Ureter (tissue), 1 donor: Measurements from ENCODE around the gene CTDNEP1. TPM values are rescaled to one million over a fixed set of nuclear protein-coding genes. Genes with fewer than 3 reads are reported as not detected.
A peak's percentile ranks its signal among the peaks of the same experiment; 100 is the strongest.

Experiments
- DNase-seq: peaks from one replicate; pipeline ENCODE4 v3.0.0-alpha.2; 2020; ENCODE audit warnings: low spot score
- total RNA-seq: library from RNA; stranded (reverse); gene quantifications from one replicate; pipeline ENCODE4 v1.2.4, GENCODE V29; 2023
- donor health status: DM: yes; HTN: yes; CAD: no.

The CTDNEP1 gene
- total RNA-seq, 1 donor from 2014 or later = 116 TPM

DNA sequence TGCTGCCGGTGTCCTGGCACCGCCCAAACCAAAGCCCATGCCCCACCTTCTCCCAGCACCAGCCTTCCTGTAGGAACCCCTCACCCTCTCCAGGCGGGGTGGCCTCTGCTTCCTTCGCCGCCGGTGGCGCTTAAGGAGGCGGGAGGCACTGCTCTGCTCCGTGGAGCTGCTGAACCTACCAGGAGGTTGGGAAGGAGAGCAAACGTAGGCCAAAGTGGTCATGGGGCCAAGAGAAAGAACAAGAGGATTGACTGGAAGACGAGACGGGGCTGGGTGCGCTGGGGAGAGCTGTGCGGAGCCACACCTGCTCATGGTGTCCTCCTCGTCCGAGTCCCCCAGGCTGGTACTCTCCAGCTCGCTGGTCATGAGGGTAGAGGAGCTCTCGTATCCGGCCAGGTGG, 22.0 kb downstream of the CTDNEP1 start:
- DNase-seq = no peak

GRCh38 chr17:7228920-7229319, 22.6 kb downstream of the CTDNEP1 start:
- no peak for DNase-seq

DNA sequence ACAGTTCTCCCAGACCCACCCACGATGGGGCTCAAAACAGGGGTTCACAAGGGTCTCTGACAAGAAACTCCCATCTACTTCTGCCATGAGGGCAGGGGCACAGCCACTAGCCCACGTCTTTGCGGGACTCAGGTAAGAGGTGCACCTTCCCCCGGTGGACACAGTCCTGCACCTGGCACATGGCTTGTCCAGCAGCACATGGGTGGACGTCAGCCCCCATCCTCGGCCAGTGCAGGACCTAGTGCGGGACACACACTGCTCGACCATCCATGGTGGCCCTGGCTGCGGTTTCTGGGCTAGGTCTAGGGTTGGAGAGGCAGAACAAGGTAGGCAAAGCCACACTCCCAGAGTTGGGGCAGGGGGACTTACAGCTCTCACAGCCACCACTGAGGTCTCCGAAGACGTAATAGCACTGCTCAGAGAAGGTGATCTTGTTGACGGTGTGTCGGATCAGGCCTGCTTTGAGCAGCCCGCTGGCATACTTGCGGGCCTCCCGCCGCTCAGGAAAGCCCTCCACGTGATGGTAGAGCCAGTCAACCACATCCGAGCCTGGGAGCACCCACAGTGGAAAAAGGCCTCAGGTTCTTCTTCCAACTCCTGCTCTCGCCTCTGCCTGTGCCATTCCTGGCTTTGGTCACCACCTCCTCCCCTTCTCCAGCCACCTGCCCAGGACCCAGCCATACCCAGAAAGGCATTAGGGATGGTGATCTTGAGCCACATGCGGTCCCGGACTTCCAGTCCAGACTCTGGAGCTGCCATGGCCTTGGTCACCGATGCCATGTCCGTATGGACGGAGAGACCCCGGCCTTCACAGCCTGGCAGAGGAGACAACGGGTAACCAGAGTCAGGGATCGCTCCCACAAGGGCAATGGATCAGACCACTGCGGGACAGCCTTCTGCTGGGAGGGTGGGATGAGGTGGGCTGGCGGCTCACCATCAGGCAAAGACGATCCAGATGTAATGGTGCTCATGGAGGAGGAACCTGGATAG, 24.5 kb downstream of the CTDNEP1 start:
- DNase-seq = no peak

DNA sequence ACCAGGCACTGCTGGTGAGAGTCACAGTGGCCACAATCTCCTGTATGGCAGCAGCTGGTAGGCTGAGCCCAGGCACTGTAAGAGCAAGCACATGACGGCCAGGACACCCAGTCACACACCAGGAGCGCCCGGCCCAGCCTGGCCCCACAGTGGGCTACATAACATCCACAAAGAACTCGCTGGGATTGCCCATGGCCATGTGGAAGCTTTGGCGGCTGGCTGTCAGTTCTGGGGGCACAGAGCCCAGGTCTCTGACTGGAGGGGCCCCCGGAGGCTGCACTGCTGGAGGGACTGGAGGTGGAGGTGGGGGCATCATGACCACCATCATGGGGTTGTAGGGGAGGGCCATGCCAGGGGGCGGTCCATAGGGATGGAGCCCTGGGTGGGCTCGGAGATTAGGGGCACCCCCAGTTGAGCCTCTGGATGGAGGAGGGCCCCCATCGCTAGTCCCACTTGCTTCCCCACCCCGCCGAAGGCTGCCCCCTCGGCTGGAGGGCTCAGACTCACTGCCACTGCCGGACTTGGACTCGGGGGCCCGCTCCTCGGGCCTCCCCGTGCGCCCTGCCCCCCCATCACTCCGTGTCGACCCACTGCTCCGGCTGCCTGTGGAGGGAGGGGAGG, 25.7 kb downstream of the CTDNEP1 start:
- DNase-seq = no peak

DNA sequence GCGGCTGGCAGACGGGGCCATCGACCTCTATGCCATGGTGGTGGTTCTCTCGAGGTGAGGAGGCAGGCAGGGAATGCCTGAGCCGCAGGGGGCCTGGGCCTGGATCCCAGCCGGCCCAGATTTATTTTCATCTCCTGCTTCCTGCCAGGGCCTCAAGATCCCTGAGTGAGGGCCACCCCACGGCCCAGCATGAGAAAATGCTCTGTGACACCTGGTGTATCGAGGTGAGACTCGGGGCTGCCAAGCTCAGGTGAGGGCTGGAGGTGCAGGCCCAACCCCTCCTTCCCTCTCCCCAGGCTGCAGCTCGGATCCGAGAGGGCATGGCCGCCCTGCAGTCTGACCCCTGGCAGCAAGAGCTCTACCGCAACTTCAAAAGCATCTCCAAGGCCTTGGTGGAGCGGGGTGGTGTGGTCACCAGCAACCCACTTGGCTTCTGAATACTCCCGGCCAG, 26.8 kb downstream of the CTDNEP1 start:
- no peak for DNase-seq

- DNase-seq = no peak
These were observed 27.4 kb downstream of the CTDNEP1 start for GRCh38 chr17:7224110-7224509.

DNA sequence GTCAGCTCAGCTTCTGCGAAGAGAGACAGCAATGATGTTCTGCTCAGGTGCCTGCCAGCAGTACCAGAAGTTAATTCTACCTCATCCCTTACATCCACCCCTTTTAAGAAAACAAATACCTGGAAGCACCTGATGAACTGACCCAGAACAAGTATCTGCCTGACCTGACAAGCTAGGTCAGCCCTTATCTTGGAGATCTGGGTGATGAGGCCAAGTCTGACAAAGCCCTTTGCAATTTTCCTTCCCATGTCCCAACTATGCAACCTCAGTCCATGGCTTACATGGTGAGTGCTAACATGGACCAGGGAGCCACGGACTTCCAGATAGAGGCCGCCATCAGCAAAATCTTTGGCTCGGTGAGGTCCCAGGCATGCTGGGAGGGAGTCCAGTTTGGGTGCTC, 28.2 kb downstream of the CTDNEP1 start:
- DNase-seq = no peak

DNA sequence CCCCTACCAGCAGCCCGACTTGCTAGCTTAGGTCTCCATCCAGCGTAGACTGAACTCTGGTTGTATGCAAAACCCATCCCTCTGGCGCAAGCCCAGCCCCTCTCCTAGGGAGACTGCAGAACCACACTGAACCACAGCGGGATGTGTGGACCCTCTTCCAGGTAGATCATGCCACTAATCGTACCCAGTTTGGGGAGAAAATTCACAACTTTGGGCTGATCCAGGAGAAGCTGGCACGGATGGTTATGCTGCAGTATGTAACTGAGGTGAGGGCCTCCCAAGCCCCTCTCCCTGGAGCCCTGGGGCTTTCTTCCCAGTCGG, 28.6 kb downstream of the CTDNEP1 start:
- DNase-seq = no peak

DNA sequence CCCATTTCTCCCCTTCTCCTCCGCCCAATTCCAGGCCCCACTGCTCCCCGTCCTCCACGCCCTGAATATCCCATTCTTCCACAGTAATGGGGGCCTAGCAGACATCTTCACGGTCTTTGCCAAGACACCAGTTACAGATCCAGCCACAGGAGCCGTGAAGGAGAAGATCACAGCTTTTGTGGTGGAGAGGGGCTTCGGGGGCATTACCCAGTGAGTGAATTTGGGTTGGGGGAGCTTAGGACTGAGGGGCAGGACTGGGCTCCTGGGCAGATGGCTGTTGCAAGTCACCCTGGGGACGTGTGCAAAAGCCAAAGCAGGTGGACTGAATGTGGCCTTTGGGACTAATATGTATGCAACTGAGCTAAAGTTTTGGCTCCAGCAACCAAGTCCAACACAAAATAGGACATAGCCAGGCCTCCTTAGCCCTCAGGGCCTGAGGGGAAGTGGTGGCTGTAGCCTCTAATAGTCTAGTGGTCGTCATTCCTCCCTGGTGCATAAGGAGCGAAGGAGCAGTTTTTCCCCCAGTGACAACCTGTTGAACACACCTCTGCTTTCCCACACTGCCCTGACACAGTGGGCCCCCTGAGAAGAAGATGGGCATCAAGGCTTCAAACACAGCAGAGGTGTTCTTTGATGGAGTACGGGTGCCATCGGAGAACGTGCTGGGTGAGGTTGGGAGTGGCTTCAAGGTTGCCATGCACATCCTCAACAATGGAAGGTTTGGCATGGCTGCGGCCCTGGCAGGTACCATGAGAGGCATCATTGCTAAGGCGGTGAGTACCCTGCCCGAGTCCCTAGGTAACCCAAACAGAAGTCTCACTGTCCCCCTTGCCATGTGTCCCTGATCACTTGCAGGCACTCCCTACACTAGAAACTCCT, 29.2 kb downstream of the CTDNEP1 start:
- no peak for DNase-seq

DNA sequence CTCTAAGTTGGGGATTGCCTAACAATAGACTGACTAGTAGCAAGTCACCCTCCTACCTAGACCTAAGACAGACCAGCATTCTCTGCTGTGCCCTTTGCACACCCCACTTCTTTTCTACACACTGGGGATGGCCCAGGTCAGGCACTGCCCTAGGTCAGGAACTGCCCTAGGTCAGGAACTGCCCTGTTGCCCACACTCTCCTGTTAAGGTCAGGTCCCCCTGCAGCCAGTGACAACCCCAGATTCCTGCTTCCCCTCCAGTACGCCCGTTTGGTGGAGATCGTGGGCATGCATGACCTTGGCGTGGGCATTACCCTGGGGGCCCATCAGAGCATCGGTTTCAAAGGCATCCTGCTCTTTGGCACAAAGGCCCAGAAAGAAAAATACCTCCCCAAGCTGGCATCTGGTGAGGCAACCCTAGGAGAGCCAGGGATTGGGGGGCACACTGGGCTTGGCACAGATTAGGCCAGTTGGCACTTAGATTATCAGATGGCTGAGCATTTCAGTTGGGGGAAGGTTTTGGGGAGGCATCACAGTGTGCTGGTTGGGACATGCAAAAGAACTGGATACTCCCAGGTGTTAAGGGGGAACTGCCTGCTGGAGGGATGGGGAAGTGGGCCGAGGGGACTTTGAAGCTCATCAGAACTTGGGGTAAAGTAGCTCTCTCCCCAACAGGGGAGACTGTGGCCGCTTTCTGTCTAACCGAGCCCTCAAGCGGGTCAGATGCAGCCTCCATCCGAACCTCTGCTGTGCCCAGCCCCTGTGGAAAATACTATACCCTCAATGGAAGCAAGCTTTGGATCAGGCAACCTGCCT, 30.0 kb downstream of the CTDNEP1 start:
- DNase-seq = no peak

- DNase-seq = no peak
These were observed 30.8 kb downstream of the CTDNEP1 start for GRCh38 chr17:7220593-7221277.

DNA sequence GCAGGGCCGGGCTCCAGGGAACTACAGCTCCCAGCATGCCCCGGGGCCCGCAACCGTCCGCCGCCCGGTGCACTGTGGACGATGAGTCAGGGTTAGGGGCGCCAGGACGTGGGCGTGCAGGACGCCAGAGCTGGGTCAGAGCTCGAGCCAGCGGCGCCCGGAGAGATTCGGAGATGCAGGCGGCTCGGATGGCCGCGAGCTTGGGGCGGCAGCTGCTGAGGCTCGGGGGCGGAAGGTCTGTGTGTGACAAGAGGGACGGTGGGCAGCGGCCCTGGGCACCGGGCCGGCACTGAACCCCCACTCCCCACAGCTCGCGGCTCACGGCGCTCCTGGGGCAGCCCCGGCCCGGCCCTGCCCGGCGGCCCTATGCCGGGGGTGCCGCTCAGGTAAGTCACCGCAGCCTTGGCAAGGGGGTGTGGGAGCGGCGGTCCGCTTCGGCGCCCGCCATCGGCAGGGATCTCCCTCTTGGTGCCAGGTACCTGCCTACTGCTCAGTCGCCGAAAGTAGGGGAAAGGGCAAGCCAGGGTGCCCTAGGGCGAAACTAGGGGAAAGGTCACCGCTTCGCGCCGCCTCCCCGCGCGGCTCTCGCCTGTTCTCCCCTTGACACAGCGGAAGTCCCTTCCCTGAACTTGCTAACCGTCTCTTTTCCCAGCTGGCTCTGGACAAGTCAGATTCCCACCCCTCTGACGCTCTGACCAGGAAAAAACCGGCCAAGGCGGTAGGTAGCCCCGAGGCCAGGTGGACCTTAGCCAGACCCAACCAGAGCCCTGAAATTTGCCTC, 31.5 kb downstream of the CTDNEP1 start, which contains the start of the genes ACADVL and DLG4:
Gene ACADVL (plus strand): TSS at position 127 of the 781 bp plus-strand sequence. CDS start 47 bp downstream, at position 174.
Gene DLG4 (minus strand): TSS at position 25 of the 781 bp plus-strand sequence.
- DNase-seq = peak; percentile 92

GRCh38 chr17:7219229-7219811, 32.2 kb downstream of the CTDNEP1 start:
- no peak for DNase-seq

GRCh38 chr17:7218758-7219157, 32.8 kb downstream of the CTDNEP1 start:
- DNase-seq = no peak

DNA sequence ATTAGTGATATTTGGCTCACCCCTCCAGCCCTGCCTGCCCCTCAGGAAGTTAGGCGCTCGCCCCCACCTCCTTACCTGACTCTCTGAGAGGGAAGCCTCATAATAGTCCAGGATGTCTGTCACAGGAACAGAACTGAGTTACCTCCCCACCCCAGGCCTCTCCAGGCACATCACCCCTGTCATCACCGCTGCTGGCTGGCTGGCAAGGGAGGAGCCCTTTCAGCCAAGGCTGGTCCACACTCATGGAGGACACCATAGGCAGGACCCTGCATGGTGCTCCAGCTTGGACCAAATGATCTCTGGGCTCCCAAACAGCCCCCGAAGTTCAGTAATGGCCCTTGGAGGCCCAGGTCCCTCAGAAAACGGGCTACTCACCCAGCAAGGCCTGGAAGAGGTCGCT, 33.4 kb downstream of the CTDNEP1 start:
- DNase-seq = no peak

GRCh38 chr17:7217113-7217987, 34.2 kb downstream of the CTDNEP1 start:
- DNase-seq = peak; percentile 78

DNA sequence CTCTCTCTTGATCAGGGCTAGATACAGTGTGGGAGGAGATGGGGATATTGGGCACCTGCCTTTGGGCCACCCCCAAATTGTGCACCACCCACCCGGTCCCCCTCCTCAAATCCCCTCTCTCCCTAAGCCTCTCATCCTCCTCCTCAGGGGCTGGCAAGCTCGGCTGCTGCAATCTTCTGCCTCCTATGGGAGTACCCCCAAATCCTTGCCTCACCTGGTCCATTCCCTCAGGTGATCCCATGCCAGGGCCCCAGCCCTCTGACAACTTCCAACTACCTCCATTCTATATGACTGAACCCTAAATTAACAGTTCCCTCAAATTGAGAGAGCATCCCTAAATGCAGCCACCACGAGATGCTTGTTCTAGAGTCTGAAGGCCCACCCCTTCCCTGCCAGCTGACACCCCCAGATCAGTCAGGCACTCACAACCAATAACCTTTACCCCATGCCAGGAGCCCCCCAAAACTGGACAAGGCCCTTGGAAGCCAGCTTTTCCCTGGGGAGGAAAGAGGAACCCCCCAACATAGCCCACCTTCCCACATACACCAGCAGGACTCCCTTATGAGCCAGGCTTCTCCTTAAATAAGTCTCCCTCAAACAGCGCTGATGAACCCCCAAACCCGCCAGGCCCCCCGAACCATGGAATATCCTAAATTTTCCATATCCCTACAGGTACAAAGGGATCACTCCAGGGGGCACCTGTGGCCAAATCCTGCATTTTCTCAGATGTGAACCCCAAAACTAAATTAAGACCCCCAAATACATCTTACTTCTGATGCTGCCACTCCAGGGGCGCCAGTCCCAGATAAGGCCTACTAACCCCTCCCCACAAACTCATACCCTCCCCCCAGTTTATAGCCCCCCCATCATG, 35.1 kb downstream of the CTDNEP1 start:
- no peak for DNase-seq
